ENCODE data around the gene MORN4.

- TF ChIP-seq CTCF (IDR thresholded peaks at IDR 0.05 in 4 of 5, conservative IDR thresholded peaks at IDR 0.05 in 1 of 5) (peak in 2 of 5 experiments; percentile 18 to 21), POLR2A (IDR thresholded peaks at IDR 0.05) (no peak)
Measured at GRCh38 chr10:97633921-97634320, 621 bp upstream of the MORN4 start.
